HL-60/S4 (cell line): ENCODE measurements around the gene ZBTB14.

Source experiments
- in situ Hi-C: fragments of 300-500 bp; cut with MboI; formaldehyde crosslinking; loops from 2 replicates; pipeline ENCODE4 v1.14.3; 2022; ENCODE audit warnings: low sequenced_read_pairs

Gene ZBTB14, protein sequence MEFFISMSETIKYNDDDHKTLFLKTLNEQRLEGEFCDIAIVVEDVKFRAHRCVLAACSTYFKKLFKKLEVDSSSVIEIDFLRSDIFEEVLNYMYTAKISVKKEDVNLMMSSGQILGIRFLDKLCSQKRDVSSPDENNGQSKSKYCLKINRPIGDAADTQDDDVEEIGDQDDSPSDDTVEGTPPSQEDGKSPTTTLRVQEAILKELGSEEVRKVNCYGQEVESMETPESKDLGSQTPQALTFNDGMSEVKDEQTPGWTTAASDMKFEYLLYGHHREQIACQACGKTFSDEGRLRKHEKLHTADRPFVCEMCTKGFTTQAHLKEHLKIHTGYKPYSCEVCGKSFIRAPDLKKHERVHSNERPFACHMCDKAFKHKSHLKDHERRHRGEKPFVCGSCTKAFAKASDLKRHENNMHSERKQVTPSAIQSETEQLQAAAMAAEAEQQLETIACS

DNA sequence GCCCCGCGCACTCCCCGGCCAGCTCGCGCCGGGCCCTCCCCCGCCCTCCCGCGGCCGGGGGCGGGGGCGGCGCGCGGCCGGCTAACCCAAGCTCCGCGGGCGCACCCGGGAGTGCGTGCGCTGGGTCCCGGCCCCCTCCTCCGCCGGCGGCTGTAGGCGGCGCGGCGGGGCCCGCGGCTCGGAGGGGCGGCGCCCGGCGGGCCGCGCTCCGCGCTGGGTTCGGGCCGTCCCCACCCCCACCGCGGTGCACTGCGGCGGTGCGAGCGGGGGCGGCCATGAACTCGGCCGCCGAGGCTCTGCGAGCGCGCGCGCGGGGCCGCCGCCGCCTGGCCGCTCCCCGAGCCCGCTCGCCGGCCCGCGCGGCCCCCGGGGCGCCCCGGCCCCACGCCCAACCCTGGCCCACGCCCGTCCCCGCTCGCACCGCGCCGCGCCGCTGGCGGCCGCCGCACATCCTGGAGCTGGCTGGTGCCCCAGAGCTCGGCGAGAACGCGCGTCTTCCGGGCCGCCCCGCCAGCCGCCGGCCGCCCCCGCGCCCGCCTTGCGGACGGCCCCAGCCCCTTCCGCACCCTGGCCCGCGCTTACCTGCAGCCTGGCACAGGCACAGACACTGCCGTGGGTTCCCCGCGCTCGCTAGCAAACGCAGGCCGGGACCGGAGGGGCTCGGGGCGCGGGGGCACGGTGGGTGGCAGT, at the start of gene ZBTB14:
TSS of gene ZBTB14 (minus strand) at position 496 of the 690 bp plus-strand sequence. CDS start 2,480 bp downstream, outside the sequence.
- in situ Hi-C loops: no loop called here

DNA sequence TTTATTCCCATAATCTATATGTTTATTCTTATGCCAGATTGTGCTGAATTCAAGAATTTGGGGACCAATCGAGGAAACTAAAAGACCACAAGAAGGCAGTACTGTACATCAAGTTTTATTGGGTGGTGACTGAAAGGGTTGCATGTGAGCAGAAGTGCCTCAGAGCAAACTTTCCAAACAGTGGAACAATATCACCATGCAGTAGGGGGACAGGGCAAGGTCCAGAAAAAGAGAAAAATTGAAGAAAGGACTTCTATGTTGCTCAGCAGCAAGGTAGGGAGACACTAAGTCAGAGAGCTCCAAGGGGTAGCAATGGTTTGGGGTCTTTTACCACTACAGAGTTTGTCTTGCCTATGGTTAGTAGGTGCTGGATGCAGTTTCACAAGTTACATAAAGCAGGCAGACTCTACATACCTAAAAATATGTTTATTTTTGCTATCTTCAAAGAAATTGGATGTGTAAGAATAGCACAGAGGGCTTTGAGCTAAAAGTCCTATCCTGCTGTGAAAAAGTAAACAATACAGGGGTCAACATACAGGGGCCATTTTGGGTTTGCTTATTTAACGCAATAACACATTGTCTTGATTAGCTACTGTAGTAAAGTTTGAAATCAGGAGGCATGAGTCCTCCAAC, 43.8 kb upstream of the ZBTB14 start:
- in situ Hi-C loops: no loop called here

DNA sequence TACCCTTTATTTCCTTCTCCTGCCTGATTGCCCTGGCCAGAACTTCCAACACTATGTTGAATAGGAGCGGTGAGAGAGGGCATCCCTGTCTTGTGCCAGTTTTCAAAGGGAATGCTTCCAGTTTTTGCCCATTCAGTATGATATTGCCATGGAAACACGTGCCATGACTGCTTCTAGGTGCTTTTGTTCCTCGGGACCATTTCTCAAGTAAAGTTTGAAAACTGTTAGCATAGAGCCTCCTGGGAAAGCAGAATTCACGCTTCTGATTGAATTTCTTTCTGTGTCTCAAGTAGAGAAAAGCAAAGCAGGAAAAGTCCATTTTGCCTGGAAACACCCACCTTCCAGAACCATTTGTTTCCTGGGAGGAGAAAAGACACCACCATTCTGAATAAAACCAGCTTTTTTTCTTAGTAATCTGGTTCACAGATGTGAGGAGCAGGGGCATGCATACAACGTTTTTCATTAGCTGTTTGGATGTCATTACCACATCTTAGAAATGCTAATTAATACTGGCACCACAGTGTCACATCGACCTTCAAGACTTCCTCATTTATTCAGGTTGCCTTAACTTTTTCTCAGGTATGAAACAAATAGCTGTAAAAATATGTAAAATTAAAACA, 39.0 kb upstream of the ZBTB14 start:
- in situ Hi-C loops: no loop called here

DNA sequence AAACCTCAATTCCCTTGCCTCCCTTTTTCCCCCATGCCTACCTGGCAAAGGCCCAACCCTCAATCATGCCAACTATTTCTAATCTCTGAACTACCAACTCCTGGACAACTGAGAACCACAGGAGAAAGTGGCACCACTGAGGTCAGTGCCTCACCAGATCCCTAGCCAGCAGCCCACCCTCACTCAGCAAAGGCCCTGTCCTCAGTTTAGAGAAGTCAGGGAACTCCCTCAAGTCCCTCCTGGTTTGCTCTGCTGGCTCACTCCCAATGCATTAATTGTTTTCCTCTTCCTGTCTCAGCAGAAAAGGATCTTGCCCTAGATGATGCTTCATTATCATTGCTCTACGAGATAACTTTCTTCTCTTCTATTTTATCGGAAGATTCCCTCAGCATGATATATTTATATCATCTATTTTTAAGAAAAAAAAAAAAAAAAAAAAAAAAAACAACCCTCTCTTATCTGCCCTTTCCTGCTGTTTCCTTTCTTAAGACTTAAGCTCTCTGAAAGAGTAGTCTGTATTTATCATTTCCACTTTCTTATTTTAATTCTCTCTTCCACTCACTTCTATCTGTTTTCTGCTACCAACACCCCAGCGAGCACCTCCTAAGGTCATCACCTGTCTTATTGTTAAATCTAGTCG, 22.7 kb upstream of the ZBTB14 start:
- in situ Hi-C loops: no loop called here

DNA sequence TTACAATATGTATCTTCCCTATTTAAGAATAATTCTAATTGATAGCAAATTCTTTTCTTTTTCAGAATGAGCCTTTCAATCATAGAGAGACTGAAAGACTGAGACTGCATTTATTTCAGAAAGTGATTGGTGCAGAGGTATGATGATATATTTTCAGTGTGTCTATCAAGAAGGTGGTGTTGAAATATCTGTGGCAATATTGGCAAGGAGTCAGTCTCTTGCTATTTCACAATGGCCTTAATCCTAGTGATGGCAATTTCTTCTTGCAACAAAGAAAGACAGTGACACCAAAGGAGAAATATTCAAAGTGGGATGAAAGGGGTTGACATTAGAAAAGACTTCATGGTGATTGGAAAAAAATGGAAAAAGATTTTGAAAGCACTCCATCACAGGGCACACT, 21.7 kb upstream of the ZBTB14 start:
- in situ Hi-C loops: no loop called here

DNA sequence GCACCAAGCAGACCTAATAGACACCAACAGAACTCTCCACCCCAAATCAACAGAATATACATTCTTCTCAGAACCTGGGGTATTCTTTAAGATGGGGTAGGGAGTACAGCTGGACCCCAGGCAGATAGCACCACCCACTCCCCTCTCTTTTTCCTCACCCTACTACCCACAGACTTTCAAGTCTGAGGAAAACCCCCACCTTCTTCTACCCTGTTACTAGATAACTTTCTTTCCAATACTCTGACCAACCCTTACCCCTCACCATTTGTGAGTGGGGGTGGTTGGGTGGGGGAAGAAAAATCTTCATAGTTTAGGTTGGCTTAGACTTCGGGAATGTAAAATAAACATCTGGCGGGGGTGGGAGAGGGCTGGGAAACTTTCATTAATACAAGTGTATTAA, 20.3 kb upstream of the ZBTB14 start:
- in situ Hi-C loops: no loop called here

DNA sequence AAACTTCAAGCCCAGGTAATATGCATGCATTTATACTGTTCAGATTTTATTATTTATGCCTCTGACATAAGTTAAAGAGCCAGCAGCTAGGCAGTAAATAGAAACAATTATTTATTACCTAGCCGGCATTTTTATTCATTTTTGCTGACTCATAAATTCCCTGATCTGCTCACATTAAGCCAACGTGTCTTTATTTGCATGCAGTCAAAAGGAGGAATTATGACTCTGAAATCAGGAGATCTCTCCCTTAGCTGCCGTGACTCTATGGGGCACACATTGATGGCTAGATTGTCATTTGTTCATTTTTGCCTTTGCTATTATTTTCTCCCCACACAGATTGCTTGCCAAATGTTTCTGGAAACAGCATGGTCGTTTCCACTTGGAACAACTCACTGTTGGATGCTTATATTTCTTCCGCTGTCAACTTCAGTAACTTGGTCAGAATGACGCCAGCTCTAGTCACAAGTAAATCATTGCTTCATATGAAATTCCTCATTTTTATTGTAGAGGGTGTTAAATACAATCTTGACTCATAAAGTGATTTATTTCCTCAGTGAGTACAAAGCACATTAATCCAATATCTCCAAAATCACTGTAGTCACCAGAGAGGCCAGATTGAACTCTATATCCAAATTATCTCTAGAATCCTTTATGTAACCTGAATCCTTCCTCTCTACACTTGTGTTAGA, 15.9 kb upstream of the ZBTB14 start:
- in situ Hi-C loops: no loop called here

DNA sequence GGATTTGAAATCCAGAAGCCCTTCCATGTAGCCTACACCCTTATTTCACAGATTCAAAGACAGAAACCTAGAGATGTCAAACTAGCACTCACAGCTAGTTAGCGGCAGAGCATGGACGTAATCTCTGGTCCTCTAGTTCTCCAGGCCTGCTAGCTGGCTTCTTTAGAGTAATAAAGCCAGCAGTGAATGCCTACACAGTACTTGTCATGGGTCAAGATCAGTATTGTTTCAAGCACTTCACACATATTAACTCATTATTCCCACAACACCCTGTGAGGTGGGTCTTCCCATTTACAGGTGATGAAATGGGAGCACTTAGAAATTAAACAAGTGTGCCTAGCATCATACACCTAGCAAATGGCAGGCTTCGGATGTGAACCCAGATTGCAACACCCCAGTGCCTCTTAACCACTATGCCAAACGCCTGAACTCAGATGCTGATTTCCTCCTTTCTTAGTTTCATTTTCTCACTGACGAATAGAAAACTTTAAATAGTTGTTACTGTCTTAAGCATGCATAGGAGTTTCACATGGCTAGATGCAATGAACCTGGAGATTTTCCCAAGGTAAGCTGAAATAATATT, 14.5 kb upstream of the ZBTB14 start:
- in situ Hi-C loops: no loop called here

DNA sequence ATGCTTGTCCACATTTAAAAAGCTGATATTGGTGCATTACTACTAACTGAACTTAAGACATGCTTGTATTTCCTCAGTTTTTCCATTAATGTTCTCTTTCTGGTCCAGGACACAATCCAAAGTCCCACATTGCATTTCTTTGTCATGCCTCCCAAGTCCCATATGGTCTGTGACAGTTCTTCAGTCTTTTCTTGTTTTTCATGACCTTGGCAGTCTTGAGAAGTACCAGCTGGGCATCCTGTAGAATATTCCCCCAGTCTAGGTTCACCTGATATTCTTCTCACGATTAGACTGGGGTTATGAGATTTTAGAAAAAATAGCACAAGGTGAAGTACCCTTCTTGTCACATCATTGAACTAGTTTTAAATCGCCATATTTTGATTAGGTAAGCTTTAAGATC, 10.3 kb upstream of the ZBTB14 start:
- in situ Hi-C loops: no loop called here

DNA sequence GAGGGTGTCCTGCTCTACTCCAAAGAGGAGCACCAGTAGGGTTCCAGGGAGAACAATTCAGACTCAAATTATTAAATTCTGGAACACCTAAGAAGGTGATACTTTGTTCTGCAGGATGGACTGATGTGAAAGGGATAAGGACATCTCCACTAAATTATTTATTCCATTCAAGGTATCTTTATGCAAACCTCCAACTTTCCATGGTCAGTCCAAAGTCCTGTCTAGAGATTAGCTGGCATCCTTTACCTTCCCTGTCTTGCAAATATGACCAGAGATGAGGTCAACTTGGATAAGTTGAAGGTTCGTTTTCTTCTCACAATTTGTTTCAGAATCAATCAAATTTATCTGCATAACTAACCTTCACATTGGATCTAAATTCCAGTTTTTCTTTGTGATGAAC, 8.7 kb upstream of the ZBTB14 start:
- in situ Hi-C loops: no loop called here

DNA sequence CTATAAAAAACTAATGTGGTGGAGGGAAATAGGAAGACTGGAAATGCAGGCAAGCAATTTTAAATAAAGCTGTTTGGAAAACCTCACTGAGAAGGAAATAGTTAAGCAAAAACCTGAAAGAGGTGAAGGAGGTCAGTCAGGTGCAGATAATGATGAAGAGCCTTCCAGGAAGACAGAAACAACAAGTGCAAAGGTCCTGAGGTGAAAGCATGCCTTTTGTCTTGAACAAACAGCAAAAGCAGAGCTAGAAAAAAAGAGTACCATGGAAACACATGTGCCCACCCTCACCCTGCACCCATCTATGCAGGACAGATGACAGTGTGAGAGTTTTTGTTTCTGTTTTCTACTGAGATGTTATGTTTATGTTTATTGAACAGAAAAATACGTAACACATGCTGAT, 8.1 kb upstream of the ZBTB14 start:
- in situ Hi-C loops: no loop called here

DNA sequence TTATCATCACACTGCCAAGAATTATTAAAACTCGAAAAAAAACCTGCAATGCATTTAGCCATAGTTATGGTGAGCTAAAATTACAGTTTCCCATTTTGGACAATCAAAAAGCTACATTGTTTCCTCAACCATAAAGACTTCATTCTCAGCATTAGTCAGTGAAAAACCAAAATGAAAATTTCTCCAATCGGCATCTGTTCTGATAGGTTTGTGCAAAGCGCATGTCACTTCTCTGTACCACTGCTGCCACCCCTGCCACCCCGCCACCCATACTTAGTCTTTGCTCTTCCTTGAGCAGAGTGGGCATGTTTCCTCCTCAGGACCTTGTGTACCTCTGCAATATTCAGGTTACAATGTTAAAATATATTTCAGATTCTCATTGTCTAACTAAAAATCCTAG, 7.1 kb upstream of the ZBTB14 start:
- in situ Hi-C loops: no loop called here

DNA sequence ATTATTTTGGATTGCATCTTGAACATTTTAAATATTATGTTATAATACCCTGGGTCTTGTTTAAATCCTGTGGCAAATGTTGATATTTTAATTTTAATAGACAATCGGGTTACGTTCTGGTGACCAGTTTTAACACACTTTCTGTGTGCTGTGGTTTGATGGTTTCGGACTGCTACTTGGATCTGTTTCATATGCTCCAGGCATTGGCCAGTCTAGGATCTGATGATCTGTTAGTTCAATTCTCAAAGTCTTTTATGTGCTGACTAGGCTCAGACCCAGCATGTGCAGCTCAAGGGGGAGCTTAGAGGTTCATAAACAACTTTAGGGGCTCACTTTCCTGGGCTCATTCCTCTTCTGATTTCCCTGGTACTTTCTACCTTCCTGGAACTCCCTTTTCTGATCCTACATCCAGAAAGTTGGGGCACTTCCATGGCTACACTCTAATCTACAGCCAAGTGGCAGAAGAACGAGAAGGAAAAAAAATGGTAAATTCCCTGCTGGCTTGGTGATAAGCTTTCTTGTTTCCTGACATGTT, 5.0 kb upstream of the ZBTB14 start:
- in situ Hi-C loops: no loop called here

DNA sequence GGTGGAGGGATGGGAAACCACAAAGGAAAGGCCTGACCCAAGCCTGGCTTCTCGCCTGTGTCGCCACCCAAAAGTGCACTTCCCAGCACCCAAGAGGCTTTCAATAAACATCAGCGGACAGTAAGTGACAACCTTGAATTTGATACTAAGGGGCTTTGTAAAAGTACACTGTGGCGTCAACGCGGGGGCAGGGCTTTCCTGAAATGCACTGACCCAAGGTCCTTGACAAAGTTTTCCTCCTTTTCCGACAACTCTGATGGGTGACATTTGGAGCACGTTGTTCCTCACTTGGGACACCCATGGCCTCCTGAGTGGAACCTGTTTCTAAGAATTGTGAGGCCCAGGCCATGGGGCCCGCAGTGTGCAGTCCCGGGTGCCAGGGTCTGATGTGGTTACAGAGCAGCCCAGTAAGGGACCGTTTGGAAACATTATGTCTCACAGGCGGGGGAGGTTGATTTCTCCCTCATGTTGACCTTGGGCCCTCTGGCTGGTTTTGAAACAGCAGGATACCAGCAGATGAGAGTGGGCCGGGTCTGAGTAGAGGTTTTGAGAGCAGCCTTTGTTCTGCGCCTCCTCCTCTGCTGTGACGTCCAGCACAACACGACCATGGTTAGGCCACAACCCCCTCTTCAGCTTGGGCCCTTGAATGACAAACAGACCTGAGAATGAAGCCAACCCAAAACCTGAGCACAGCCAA, 2.8 kb upstream of the ZBTB14 start:
- in situ Hi-C loops: no loop called here

DNA sequence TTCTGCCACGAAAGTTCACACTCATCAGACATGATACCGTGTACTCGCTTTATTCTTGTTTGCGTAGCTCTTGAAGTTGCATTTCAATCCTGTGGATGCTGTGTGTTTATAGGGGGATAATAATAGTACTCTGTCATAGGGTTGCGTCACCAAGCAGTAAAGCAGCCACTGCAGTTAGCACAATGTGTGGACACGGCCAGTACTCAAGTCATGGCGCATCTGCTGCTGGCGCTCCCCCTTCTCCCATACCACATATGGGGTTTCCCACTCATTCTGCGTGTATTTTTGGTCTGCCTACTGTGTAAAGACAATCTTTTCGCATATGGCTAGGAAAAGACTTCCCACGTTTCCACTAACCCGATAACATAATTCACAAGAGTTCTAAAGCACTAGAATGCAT, 2.1 kb upstream of the ZBTB14 start:
- in situ Hi-C loops: no loop called here

DNA sequence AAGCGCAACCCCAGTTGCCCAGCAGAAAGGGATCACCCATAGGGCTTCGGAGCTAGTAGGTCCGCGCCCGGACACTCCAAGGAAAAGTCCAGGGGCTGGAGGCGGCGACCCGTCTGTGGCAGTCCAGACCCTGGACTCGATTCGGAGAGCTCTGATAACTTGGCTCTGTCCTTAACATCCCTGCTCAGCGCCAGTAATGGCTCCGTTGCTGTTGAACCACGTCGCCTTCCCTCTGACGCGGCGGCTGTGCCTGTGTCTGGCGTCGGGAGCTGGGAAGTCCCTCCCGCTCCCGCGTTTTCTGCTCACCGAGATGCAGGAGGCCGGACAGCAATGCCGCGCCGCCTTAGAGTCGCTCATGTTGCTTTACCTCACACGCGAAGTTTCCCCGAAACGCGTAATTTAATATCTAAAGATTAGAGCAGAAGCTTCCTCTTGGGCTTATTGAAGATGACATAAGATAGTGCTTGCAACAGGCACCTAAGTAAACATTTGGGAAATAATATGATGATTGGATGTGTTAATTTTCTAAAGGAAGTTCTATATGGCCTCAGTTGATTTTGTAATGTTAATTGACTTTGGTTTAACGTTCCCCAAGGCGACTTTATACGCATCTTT, 1.3 kb upstream of the ZBTB14 start:
- in situ Hi-C loops: no loop called here

DNA sequence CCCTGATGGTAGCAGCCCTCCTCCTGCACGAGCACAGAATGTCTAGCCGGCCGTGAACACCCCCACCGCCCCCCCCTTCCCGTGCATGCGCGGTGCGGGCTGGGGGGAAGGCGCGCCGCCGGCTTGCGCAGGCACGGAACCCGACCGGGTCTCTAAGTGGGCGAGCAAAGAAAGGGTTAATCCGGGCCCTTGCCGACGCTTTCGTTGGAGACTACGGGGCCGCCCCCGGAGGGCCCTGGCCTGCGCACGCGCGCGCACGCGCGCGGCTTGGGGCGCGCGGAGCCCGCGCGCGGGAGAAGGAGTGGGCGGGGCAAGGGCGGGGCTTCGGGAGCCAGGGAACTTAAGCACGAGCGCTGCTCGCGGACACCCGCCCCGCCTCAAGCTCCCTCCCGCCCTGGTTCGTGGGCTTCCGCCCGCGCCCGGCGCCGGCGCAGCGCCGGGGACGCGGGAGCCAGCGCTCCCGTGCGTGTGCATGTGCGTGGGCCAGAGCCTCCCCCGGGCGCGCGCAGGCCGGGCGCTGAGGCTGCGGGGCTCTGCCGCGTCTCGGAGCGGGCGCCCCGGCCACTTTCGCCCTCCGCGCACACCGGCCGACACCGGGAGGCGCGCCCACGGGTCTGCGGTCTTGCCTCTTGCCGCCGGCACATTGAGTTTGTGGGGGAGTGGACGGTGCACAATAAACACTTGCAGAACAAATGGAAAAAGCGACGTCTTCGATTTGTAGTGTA, 617 bp upstream of the ZBTB14 start:
- in situ Hi-C loops: no loop called here
